HT-29 (cell line): Measurements from ENCODE around the gene SREBF2. TPM values are rescaled to one million over a fixed set of nuclear protein-coding genes. Genes with fewer than 3 reads are reported as not detected.

Experiments used
- DNase-seq: peaks from one replicate; pipeline ENCODE4 v3.0.0-alpha.2; 2015; ENCODE audit warnings: low spot score
- total RNA-seq: library from RNA; depleted of rRNA; stranded (reverse); fragments of >200 nt; shearing (Covaris generic); gene quantifications from 2 replicates; pipeline ENCODE4 v1.2.3, GENCODE V29; 2014

Gene SREBF2
- total RNA-seq, 1 experiment from 2014 or later: 104 TPM

GRCh38 chr22:41876675-41877074 is 43.8 kb downstream of the SREBF2 start:
- no peak for DNase-seq

DNA sequence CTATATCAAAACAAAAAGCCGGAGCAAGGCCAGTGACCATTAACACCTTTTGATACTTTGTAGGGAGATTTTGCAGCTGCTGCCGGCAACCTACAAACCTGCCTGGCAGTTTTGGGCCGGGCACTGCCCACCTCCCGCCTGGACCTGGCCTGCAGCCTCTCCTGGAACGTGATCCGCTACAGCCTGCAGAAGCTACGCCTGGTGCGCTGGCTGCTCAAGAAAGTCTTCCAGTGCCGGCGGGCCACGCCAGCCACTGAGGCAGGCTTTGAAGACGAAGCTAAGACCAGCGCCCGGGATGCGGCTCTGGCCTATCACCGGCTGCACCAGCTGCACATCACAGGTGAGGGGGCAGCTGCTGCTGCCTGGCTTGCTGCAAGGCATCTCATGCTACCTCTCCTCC is 47.7 kb downstream of the SREBF2 start:
- DNase-seq: no peak

GRCh38 chr22:41883400-41883799 is 50.5 kb downstream of the SREBF2 start:
- no peak for DNase-seq

DNA sequence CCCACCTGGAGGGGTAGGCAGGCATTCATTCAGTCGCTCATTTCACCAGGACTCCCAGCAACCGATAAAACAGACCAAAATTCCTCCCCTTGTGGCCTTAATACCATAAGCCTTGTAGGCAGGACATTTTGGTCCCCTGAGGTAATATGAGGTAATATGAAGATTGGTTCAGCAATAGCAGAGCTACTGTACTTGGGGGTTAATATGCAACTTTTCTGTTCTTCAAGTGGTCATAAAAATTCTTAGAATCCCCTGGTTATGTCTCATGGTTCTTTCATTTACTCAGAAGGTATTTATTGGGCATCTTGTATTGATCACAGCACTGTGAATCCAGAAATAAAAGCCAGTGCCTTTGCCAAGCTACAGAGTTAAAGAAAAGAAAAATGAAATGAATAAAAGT is 52.2 kb downstream of the SREBF2 start:
- no peak for DNase-seq

DNA sequence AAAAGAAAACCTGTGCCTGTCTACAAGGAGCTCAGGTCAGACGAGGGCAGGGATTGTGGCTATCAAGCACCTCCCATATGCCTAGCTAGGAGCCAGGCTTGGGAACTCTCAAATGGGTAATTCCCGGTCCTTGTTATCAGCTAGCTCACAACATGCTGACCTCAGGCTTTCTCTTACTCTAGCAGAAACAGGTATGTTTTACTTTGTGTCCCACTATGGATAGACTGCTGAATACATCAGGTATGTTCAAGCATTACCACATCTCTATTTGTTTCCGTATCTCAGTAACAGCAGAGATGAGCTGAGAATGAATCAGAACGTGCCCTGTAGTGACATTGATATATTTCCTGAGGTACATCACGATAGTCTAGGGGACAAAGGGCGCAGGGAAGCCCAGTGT is 52.6 kb downstream of the SREBF2 start:
- no peak for DNase-seq

GRCh38 chr22:41888627-41889200 is 55.8 kb downstream of the SREBF2 start:
- DNase-seq: no peak

GRCh38 chr22:41891407-41891806 is 58.5 kb downstream of the SREBF2 start:
- no peak for DNase-seq

- no peak for DNase-seq
Observed at GRCh38 chr22:41892721-41893120, 59.8 kb downstream of the SREBF2 start.

DNA sequence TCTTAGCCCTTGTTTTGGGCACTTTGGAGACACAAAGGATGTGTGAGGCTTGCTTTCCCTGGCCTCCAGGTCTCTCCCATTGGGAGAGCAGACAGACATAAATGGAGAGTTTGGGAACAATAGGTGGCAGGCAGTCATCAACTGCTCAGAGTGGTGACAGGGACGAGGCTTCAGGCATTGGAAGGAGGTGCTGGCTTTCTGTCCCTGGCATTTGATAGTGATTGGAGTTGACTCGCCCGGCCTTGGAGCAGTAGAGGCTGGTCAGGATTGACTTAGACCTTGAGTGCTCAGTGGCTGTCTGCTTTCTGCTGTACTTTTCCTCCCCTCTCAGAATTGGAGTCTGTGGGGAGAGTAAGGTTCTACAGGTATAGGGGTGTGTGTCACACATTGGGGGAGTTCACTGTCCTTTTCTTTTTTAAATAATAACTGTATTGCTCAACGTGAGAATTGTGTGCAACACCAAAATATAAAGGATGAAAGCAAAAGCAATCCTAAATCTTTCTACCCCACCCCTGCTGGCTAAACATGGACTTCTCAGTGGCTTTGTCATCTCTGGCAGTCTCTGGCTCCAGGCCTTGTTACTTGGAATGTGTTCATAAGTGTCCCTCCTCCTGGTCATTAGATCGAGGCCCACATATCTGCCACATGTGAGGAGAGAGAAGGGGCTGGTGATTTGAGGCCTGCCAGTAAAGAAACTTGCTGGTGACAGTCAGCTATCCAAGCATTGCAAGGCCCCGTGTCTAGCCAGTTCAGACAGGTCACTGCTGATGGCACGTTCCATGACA is 60.9 kb downstream of the SREBF2 start:
- DNase-seq: no peak

DNA sequence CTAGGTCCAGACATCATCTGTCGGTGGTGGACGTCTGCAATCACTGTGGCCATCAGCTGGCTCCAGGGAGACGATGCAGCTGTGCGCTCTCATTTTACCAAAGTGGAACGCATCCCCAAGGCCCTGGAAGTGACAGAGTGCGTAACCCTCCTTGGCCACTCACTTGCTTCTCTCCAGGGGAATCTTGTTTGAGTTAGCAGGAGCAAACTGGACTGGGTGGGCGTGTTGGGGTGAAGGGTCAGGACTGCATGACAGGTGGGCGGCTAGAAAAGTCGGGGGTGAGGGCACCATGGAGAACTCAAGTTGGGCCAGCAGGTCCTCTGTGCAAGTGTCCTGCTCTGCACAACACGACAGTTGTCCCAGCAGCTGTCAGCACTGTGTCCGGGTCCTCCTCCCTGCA is 65.7 kb downstream of the SREBF2 start:
- DNase-seq: no peak

- no peak for DNase-seq
Observed at GRCh38 chr22:41899110-41899509, 66.2 kb downstream of the SREBF2 start.

DNA sequence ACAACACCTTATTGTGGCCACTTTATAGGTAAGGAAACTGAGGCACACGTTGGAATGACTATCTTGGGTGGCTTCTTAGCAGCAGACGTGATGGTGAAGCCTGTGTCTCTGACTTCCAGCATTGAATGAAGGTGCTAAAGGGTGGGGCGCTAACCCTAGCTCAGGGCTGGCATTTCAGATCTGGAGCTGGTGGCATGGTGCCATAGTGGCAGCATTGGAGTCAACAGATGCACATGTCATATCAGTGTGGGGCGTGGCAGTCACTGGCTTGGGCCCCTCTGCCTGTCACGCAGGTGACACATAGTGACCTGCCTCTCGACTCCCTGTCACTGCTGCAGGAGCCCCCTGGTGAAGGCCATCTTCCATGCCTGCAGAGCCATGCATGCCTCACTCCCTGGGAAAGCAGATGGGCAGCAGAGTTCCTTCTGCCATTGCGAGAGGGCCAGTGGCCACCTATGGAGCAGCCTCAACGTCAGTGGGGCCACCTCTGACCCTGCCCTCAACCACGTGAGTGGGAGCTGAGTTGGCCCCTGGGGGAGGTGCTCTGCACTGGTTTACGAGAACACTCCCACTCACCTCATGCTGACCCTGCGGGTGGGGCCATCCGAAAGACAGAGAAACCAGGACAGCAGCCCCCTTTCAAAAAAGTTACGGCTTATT is 67.2 kb downstream of the SREBF2 start:
- DNase-seq: no peak

DNA sequence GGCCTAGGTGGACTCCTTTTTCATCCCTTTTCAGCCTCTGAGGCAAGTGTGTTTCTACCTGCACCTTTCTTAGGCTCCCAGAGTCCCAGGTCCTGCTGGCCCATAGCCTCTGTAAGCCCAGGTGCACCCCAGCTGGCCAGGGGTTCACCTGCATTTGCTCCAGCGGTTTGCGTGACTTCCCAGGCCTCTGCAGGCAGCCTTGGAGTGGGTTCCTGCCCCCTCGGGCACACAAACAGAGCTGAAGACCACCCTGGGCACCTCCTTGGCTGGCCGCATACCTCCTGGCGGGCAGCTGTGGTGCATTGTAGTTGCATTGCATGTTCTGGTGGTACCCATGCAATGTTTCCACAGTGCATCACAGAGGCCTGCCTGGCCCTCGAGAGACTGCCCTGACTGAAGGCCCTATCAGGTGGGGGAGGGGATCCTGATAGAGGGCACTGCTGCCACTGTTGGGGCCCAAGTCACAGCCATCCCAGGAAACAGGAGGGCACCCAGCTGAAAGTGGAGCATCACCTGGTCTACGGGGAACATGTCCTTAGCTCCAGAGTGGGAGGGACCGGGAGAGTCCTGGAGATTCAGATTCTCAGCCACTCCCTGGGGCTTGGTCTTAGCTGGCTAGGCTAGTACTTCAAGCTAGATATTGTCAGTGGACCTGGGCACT is 67.9 kb downstream of the SREBF2 start:
- no peak for DNase-seq

GRCh38 chr22:41902016-41902415 is 69.1 kb downstream of the SREBF2 start:
- DNase-seq: no peak

DNA sequence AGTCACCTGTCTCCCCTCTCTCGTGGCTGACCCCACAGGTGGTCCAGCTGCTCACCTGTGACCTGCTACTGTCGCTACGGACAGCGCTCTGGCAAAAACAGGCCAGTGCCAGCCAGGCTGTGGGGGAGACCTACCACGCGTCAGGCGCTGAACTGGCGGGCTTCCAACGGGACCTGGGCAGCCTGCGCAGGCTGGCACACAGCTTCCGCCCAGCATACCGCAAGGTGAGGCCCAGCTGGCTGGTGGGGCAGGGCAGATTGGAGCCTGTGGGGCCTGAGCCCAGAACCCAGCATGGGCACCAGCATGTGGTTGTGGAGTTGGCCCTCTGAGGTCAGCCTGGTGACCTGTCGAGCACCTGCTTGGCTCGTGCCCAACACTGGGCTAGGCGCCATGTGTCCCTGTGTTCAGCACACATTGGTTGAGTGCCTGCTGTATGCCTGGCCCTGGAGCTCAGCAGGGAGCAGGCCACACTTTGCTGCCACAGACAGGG is 70.1 kb downstream of the SREBF2 start:
- DNase-seq: no peak

DNA sequence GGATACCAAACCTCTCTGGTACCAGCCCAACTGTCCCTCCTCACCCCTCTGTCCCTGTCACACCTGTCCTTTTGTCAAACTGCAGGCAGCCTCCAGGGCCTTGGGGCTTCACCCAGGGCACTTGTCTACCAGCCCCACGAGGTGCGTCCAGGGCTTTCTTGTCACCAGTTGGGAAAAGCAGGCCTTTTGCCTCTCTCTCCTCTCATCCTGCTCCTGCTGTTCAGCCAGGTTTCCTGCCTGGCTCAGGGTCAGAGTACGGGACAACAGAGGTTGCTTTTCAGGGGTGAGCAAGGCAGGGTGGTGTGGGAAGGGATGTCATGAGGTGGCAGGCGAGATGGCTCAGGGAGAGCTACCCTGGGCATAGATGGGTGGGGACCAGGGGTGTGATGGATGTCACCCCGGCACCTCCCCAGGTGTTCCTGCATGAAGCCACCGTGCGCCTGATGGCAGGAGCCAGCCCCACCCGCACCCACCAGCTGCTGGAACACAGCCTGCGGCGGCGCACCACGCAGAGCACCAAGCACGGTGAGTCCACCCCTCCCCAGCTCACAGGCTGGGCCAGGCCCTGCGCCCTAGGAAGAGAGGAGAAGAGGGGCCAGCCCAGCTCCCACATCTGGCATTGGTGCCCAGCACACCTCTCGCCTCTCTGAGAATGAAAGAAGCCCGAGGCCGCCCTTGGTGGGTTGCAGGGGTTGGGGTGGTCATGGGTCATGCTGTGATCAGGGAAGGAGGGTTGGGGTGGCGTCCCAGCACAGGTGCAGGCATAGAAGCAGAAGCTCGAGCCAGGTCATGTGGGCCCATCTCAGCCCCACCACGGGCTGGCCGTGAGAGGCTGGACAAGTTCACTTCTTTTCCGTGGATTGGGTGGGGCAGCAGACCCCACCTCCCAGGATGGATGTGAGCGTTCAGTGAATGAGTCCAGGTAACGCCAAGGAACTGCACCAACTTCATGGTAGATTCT is 71.8 kb downstream of the SREBF2 start:
- DNase-seq: no peak

DNA sequence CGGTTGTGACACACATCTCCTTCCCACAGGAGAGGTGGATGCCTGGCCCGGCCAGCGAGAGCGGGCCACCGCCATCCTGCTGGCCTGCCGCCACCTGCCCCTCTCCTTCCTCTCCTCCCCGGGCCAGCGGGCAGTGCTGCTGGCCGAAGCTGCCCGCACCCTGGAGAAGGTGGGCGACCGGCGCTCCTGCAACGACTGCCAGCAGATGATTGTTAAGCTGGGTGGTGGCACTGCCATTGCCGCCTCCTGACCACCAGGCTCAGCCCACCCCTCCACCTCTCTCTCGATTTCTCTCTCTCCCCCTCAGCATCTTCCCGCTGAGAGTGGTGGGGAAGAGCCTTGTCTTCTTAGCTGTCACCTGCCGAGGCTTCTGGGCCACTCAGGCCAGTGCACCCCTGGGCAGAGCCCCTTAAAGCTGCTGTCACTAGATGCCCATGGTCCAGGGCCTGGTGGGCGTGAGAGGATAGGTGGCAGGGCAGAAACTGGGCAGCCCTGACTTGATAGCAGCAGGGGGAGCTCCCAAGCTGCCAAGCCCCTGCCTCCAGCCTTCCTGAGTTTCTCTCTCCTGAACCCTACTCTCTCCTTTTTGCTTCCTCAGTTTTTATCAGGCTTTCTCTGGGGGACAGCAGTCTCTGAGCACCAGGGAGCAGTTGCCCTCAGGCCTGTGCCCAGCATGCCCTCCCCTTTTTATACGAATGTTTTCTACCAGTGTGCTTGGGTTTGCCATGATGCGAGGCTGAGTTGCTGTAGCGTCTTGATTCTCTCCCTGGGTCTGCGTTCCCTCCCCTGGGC is 72.7 kb downstream of the SREBF2 start:
- no peak for DNase-seq

DNA sequence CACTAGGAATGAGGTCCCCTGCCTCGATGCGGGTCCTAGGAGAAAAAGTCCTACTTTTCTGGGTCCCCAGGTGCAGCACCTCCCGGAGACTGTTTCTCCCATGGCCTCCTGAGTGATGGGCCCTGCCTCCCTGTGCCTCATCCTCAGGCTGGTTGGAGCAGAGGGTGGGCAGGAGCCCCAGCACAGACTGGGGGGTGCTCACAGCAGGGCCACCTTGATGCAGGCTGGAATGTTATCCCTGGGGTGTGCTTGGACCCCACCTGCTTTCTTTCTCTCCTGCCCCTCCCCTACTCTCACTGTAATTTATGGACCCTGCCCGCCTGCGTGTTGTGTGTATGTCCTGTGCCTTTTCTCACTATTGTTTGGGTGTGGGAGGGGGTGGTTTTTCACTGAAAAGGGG is 73.9 kb downstream of the SREBF2 start:
- no peak for DNase-seq

DNA sequence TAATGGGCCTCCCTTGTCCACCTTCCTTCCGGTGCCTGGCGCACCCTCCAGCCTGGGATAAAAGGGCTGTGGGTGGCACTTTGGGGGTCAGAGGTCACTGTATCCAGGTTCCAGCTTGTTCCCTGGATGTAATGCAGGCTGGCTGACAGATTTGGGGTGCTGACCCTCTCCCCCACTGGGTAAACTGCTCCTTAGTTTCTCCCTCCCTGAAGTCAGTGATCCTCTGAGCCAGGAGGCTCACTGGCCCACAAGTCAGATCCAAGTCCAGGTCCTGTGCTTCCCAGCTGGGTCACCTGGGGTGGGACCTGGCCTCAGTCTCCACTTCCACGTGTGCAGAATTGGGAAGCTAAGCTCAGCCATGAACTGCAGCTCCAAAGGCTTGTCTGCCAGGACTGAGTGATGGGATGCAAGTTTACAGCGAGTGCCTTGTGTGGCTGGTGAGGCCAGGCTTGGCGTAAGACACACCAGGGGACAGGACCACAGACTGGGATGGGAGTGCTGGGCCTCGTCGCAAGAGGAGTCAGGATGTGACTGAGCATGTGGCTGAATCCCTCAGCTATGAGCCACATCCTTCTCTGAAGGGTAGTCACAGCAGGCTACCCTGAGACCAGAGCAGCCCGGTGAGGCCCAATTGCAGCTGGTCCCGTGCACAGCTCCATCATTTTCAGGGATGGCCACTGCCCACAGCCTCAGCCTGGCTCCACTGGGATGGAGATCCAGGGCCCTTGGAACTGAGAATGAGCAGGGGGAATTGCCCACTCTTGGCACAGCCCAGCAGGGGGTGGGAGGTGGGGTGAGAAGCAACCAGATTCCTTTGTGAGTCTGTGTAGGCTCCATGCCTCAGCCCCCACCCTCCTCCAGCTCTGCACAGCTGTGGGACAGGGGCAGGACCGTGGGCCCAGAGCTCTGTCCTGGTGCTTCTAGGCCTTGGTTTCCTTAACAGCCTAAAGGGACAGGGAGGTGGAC is 74.8 kb downstream of the SREBF2 start:
- DNase-seq: no peak
